HG02798 (cell line): ENCODE data around the gene VPS33B.
A peak's percentile ranks its signal among the peaks of the same experiment; 100 is the strongest.

Experiments used
- ATAC-seq: cut with Tn5 transposase; IDR thresholded peaks from one replicate; pipeline ENCODE4 v1.9.1; 2021; ENCODE audit warnings: mild to moderate bottlenecking; ENCODE audit not compliant: unreplicated experiment, poor library complexity

The VPS33B gene

DNA sequence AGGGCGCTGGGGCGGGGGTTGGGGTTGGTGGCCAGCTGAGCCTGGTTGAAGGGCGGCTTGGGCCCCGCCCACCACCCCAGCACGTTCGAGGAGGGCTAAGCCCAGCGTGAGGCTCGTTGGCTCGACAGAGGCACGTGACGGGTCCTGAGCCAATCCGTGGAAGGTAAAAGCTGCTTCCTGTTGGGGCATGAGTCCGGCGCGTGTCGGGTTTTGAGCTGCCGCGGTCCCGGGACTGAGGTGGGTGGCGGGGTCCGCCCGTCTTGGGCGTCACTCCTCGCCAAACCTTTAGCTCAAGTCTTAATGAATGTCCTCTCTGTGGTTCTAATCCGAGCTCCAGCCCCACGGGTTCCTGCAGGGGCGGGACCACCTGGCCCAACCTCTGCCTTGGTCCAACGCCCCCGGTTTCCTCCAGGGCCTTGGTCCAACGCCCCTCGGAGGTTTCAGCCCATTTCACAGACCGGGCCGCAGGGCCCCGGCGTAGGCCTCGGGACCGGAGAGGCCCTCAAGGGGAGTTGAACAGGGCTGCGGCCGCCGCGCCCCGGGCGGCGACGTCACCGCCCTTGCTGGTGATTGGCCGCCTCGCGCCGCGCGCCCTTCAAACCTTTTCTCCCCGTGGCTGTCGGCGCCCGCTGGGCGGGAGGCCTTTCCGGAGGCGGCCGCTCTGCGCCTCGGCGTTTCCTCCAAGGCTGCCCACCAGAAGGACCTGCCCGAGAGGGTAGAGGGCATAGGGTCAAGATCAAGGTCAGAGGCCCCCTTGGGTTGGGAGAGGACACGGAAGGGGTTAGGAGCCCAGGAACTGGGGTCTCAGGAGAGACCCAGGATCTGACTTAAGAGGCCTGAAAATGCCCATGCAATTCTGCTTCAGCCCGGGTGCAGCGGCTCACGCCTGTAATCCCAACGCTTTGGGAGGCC lies 67.4 kb downstream of the VPS33B start, which contains the start of gene RCCD1:
RCCD1 (plus strand) TSS at position 173 of the 912 bp plus-strand sequence. CDS start 1,851 bp downstream, outside the sequence.
- ATAC-seq, result peak; percentile 94

DNA sequence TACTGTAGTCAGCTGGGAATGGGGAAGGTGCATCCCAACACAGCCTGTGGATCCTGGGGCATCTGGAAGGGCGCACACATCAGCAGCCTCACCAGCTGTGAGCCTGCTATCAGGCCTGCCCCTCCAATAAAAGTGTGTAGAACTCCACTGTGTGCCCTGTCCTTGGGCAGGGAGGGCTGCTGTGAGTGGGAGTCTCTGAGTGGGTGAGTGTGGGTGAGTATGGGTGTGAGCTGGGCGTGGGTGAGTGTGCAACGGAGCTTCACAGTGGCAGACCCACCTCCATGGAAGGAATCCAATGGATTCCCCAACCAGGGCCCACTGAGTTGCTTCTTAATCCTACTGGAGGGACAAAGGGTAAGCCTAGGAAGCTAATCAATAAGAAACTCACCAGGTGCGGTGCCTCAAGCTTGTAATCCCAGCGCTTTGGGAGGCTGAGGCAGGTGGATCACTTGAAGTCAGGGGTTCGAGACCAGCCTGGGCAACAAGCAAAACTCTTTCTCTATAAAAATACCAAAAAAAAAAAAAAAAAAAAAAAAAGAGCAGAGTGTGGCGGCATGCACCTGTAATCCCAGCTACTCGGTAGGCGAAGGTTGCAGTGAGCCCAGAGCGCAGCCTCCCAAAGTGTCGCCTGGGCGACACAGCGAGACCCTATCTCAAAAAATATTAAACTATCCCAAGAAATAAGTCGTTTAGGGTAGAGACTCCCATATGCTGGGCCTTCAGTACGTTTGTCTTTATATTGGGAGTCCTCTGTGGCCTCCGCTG lies 68.3 kb downstream of the VPS33B start:
- ATAC-seq, result no peak

DNA sequence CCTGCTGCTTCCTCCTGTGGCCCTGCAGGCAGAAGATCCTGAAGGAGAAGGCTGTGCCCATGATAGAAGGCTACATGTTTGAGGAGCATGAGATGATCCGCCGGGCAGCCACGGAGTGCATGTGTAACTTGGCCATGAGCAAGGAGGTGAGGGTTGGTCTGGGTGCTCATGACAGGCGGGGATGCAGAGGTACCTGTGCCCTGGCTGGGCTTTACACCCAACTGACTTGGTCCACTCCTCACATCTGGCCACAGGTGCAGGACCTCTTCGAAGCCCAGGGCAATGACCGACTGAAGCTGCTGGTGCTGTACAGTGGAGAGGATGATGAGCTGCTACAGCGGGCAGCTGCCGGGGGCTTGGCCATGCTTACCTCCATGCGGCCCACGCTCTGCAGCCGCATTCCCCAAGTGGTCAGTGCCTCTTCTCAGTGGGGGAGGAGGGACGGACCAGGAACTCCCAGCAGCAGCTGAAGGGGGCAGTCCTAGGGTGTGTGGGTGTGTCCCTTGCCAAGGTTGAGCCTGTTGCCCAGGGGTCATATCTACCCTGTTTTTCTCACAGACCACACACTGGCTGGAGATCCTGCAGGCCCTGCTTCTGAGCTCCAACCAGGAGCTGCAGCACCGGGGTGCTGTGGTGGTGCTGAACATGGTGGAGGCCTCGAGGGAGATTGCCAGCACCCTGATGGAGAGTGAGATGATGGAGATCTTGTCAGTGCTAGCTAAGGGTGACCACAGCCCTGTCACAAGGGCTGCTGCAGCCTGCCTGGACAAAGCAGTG lies 69.3 kb downstream of the VPS33B start:
- no peak for ATAC-seq

DNA sequence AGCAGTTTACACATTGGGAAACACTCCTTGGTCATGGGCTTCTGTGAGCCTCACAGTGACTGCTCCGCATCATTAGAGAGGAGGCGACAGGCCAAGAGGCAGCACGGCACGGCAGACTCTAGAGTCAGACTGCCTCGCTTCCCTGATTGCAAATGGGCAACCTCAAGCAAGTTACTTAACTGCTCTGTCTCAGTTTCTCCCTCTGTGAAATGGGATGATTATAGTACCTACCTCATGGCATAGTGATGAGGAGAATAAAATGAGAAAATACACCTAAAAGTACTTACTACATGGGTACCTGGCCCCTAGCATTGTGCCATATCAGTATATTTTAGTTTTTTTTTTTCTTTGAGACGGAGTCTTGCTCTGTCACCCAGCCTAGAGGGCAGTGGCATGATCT lies 71.7 kb downstream of the VPS33B start:
- ATAC-seq, result no peak

DNA sequence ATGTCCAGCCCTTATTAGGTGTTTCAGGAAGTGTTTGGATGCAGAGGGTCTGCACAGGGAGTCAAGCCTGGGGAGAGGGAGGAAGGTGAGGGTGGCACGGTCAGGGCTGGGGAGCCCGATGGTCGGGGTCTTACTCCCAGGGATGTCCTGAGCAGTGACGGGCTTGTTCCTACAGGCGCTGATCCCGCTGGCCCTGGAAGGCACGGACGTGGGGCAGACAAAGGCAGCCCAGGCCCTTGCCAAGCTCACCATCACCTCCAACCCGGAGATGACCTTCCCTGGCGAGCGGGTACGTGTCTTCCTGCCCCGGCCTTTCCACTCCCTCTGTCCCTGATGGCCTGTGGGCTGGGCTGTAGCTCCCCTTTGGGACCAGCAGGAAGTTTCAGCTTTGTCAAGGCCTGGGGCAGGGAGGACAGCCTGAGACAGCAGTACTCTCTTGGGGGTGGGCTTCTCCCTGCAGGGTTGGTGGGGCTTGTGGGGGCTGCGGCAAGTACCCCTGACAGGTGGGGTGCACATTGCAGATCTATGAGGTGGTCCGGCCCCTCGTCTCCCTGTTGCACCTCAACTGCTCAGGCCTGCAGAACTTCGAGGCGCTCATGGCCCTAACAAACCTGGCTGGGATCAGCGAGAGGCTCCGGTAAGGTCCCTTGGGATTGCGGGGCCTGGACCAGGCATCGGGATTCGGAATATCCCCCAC lies 72.3 kb downstream of the VPS33B start:
- ATAC-seq, result no peak
